Common myeloid progenitor, CD34-positive (primary cell): ENCODE results near the gene RNF227.

Experiments
- CTCF ChIA-PET: fragments of 350-600 bp; sonication (Branson Sonifier 250); formaldehyde crosslinking; loops from one replicate; lab custom pipeline; 2021; ENCODE audit warnings: antibody characterized with exemption; lab: Charles Lee
- POLR2A ChIA-PET: fragments of 350-600 bp; sonication (Branson Sonifier 250); formaldehyde crosslinking; loops from one replicate; lab custom pipeline; 2021; ENCODE audit warnings: antibody characterized with exemption; lab: Charles Lee
- DNase-seq, 3 donors: peaks; one replicate each; pipeline versions ENCODE4 v3.0.0 to v3.0.0-alpha.2; 2013
- H3K27ac ChIP-seq, 2 experiments: 1 replicate in 1 of 2; 2 replicates in 1 of 2; pipeline ENCODE4 v1.7.0; 2013; ENCODE audit warnings: inconsistent platforms in 2 of 2, low read length in 2 of 2, mild to moderate bottlenecking in 2 of 2, low read depth in 1 of 2, moderate library complexity in 1 of 2; ENCODE audit not compliant: severe bottlenecking in 2 of 2, insufficient read depth in 1 of 2, poor library complexity in 1 of 2
- H3K27me3 ChIP-seq, 5 experiments: replicated peaks in 2 of 5; 1 replicate in 3 of 5; 2 replicates in 2 of 5; pipeline versions ENCODE4 v1.6.1 to v1.7.0; 2013; ENCODE audit warnings: low read length in 4 of 5, mild to moderate bottlenecking in 2 of 5, moderate library complexity in 2 of 5, inconsistent platforms in 1 of 5; ENCODE audit not compliant: insufficient read depth in 5 of 5, control insufficient read depth in 4 of 5
- H3K36me3 ChIP-seq, 4 experiments: 1 replicate in 2 of 4; 2 replicates in 2 of 4; pipeline versions ENCODE4 v1.6.1 to v1.7.0; 2013; ENCODE audit warnings: low read length in 3 of 4, control low read depth in 1 of 4, mild to moderate bottlenecking in 1 of 4; ENCODE audit not compliant: control insufficient read depth in 4 of 4, insufficient read depth in 4 of 4
- H3K4me1 ChIP-seq, 4 experiments: 1 replicate in 3 of 4; 2 replicates in 1 of 4; pipeline versions ENCODE4 v1.6.1 to v1.7.1; 2013; ENCODE audit warnings: low read length in 3 of 4, mild to moderate bottlenecking in 3 of 4, control low read depth in 1 of 4, inconsistent platforms in 1 of 4, moderate library complexity in 1 of 4; ENCODE audit not compliant: control insufficient read depth in 4 of 4, insufficient read depth in 4 of 4; ENCODE audit errors: control extremely low read depth in 1 of 4
- H3K4me3 ChIP-seq, 7 experiments: 1 replicate in 4 of 7; 2 replicates in 3 of 7; pipeline versions ENCODE4 v1.5.1 to v1.7.0; 2013; ENCODE audit warnings: mild to moderate bottlenecking in 7 of 7, low read length in 6 of 7, moderate library complexity in 6 of 7, inconsistent platforms in 2 of 7, low read depth in 2 of 7, control low read depth in 1 of 7; ENCODE audit not compliant: insufficient read depth in 4 of 7, control insufficient read depth in 1 of 7; ENCODE audit errors: extremely low read depth in 1 of 7
- H3K9me3 ChIP-seq, 5 experiments: 1 replicate in 4 of 5; 2 replicates in 1 of 5; pipeline versions ENCODE4 v1.6.1 to v1.7.1; 2013; ENCODE audit warnings: low read length in 4 of 5, mild to moderate bottlenecking in 2 of 5, inconsistent platforms in 1 of 5, low read depth in 1 of 5, moderate library complexity in 1 of 5; ENCODE audit not compliant: control insufficient read depth in 4 of 5, insufficient read depth in 2 of 5; ENCODE audit errors: control extremely low read depth in 1 of 5
- WGBS: methylation state at CpG from one replicate; pipeline ENCODE4 v1.1.5; 2013; ENCODE audit not compliant: insufficient coverage; 5-methylcytosine and 5-hydroxymethylcytosine counted together

Gene RNF227

DNA sequence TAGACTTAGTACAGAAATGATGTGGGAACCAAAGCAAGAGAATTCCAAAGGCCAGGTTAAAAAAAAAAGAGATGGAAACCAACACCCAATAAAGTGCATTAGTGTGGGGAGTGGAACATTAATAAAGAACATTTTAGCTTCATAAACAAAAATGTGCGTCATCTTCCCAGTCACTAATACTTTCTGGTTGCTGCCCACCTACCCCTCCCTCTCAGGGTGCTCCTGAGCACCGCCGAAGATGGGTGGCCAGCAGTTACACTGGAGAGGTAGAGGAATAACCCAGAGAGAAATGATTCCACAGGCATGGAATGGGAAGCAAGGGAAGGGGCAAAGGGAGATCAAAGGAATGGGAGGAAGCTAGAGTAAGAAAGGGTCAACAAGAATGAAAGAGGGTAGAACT, 33.5 kb downstream of the RNF227 start:
- no peak for DNase-seq
- H3K4me1 ChIP-seq: peaks cover 14 to 69% (median 57%) of the 10 kb centered on the region in 4 experiments
- ChIA-PET CTCF (interaction anchor here (1.3 to 2.6 kb wide), 4 partner anchors 12 to 21 kb away, joined by 3 to 15 read pairs (median 7); no protein-coding TSS in a partner anchor), POLR2A (interaction anchor here (1.4 kb wide), 1 partner anchor 12 kb away, joined by 3 read pairs; no protein-coding TSS in a partner anchor)
- no peaks in the 10 kb centered on the region for H3K9me3 ChIP-seq
- peaks cover 0 to 3% (median 1%) of the 10 kb centered on the region in 4 experiments for H3K36me3 ChIP-seq
- WGBS: no CpG with 5 or more reads among the region's 3 CpGs
- H3K27ac ChIP-seq: no peak overlapping the region
- H3K27me3 ChIP-seq: no peaks in the 10 kb centered on the region
- no peak overlapping the region for H3K4me3 ChIP-seq

DNA sequence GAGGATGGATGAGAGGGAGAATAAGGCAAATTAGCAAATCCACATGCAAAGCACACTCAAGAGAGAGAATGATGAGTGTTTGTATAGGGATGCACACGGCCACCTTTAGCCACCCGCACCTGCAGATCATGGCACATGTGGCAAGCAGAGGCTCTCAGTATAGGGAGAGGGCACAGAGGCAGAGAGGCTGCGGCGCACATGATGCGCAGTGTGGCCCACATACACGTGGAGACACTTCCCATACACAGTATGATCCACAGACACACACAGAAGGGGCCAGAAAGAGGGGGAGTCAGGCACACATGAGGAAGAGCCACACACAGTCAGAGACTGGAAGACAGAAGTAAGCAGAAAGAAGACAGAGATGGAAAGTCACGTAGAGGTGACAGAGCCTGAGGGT, 34.0 kb downstream of the RNF227 start:
- Histone ChIP-seq H3K4me1 (peaks cover 14 to 69% (median 54%) of the 10 kb centered on the region in 4 experiments), H3K4me3 (peak overlapping the region in 1 of 7 experiments; percentile 45), H3K36me3 (peaks cover 0 to 3% (median 1%) of the 10 kb centered on the region in 4 experiments), H3K9me3 (no peaks in the 10 kb centered on the region), H3K27me3 (no peaks in the 10 kb centered on the region), H3K27ac (no peak overlapping the region)
- CTCF ChIA-PET: interaction anchor here (1.3 to 2.6 kb wide), 4 partner anchors 12 to 20 kb away, joined by 3 to 15 read pairs (median 7); no protein-coding TSS in a partner anchor
- POLR2A ChIA-PET: no interaction called here
- no peak for DNase-seq
- 100% methylated on average over 4 of the region's 7 CpGs for WGBS

DNA sequence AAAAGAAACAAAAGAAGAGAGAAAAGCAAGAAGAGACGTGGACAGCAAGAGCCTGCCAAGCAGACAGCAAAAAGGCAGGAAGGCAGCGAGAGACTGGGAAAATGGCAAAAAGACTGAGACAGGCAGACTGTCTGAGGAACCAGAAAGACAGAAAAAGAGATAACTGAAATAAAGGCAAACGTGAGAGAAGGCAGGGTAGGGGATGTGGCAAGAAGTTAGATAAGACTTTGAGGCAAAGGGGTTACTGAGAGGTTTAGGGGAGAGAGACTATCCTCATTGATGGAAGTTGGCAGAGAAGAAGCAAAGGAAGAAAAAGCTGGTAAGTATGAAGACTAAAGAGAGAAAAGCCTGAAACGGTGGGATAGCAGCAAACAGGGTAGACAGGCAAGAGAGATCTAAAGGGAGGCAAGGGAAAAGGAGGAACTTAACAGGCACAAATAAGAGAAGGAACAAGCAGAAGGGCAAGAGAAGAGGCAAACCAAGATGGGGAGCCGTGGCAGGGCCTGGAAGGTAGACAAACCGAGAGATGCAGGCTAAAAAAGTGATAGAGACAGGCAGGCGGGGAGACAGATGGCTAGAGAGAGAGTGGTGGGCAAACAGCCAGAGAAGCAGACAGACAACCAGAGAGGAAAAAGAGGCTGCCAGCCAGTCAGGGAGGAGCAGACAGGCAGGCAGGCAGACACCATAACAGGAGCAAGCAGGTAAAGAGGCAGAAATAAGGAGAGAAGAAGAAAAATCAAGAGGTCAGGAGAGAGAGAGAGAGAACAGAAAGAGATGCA, 34.6 kb downstream of the RNF227 start:
- 35% methylated on average over 7 of the region's 7 CpGs for WGBS
- Histone ChIP-seq H3K27me3 (no peaks in the 10 kb centered on the region), H3K36me3 (peaks cover 0 to 3% (median 1%) of the 10 kb centered on the region in 4 experiments), H3K9me3 (no peaks in the 10 kb centered on the region), H3K4me1 (peaks cover 14 to 69% (median 49%) of the 10 kb centered on the region in 4 experiments), H3K27ac (peak overlapping the region in 1 of 2 experiments; percentile 31), H3K4me3 (peak overlapping the region in 2 of 7 experiments; percentile 34 to 45)
- peak in 2 of 3 donors; percentile 14 to 20 for DNase-seq
- CTCF ChIA-PET: no interaction called here
- POLR2A ChIA-PET: no interaction called here

DNA sequence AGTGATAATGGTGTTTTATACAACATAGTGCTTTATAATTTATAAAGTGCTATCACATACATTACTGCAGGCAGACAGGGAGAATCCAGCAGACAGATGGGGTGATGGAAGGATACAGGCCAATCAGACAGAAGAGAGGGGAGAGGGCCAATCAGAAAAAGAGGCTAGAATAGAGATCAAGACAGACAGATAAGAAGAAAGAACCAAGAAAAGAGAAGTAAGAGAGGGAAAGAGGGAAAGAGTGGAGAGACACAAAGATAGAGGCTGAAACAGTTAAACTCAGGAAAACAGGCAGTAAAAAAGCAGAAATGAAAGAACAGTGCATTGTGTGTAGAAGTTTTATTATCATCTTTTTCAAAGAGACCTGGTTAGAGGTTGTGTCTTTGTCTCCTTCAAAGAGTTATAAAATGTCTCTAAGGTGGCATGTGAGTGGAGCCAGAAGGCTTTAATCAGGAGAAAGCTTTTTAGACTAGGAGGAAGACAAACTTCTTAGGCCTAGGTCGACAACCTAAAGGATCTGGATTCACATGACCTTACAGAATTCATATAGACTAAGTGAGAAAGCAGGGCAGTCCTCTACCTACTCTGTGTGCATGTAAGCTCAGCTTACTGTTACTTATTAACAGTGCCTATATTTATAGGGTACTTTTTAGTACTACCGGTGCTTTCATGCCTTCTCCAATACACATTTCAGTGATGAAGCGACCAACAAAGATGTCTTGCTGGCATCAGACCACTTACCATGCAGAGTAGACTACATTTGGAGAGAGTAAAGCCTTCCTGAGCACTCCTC, 35.8 kb downstream of the RNF227 start:
- Histone ChIP-seq H3K36me3 (peaks cover 0 to 3% (median 1%) of the 10 kb centered on the region in 4 experiments), H3K4me1 (peaks cover 14 to 65% (median 44%) of the 10 kb centered on the region in 4 experiments), H3K27me3 (no peaks in the 10 kb centered on the region), H3K4me3 (peak overlapping the region in 2 of 7 experiments; percentile 1 to 34), H3K9me3 (no peaks in the 10 kb centered on the region), H3K27ac (peak overlapping the region in 1 of 2 experiments; percentile 29)
- 100% methylated on average over 2 of the region's 3 CpGs for WGBS
- DNase-seq: no peak
- POLR2A ChIA-PET: no interaction called here
- CTCF ChIA-PET: interaction anchor here (1.9 kb wide), 1 partner anchor 10 kb away, joined by 6 read pairs; no protein-coding TSS in a partner anchor

DNA sequence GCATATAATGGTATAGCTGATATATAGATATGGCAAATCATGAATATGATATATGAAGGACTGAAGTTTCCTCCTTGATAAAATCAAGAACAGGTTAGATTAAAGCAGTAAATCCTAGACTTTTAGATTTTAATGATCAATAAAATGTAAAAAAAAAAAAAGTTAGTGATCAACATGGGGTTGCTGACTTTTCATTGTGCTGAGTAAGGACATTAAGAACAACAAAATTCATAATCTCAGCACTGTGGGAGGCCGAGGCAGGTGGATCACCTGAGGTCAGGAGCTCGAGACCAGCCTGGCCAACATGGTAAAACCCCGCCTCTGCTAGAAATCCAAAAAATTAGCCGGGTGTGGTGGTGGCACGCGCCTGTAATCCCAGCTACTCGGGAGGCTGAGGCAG, 37.9 kb downstream of the RNF227 start:
- no peak overlapping the region for H3K27ac ChIP-seq
- peaks cover 14 to 60% (median 42%) of the 10 kb centered on the region in 4 experiments for H3K4me1 ChIP-seq
- ChIA-PET POLR2A (interaction anchor here (0.6 to 0.7 kb wide), 2 partner anchors 40 to 178 kb away, joined by 3 to 6 read pairs; no protein-coding TSS in a partner anchor), CTCF (interaction anchor here (0.7 to 3.4 kb wide), 2 partner anchors 14 to 19 kb away, joined by 3 to 20 read pairs; no protein-coding TSS in a partner anchor)
- no peak for DNase-seq
- no peaks in the 10 kb centered on the region for H3K9me3 ChIP-seq
- 100% methylated on average over 2 of the region's 7 CpGs for WGBS
- H3K27me3 ChIP-seq: no peaks in the 10 kb centered on the region
- peaks cover 0 to 5% (median 1%) of the 10 kb centered on the region in 4 experiments for H3K36me3 ChIP-seq
- H3K4me3 ChIP-seq: no peak overlapping the region

DNA sequence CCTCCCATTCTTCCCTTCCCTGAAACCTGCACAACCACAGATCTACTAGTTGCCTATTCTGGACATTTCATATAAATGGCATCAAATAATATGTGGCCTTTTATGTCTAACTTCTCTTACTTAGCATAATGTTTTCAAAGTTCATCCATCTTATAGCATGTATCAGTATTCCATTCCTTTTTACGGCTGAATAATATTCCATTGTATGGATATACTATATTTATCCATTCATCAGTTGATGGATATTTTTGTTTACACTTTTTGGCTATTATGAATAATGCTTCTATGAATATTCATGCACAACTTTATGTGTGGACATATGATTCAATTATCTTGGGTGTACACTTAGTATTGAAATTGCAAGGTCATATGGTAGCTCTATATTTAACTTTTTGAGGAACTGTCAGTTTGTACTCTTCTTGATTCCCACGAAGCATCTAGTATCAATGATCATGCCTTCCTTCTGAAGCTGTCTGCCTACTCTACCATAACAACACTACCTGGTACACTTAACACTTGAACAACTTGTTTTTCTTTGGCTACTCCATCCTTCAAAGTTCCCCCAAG, 40.2 kb downstream of the RNF227 start:
- H3K4me1 ChIP-seq: peaks cover 8 to 47% (median 26%) of the 10 kb centered on the region in 4 experiments
- DNase-seq: no peak

More for the DNA sequence above, 40.2 kb downstream of the RNF227 start:
- CTCF ChIA-PET: interaction anchor here (1.2 to 3.4 kb wide), 4 partner anchors 12 to 25 kb away, joined by 3 to 20 read pairs (median 6); partner anchors contain the start of gene NAA38
- Histone ChIP-seq H3K27ac (no peak overlapping the region), H3K27me3 (no peaks in the 10 kb centered on the region), H3K36me3 (peaks cover 0 to 5% (median 2%) of the 10 kb centered on the region in 4 experiments), H3K4me3 (no peak overlapping the region), H3K9me3 (no peaks in the 10 kb centered on the region)
- POLR2A ChIA-PET: no interaction called here
- WGBS: 0% methylated on average over 1 of the region's 2 CpGs
